ENCODE results near the gene PARL.
"Not testable (repeated sequence)": the region's sequence is repeated elsewhere in the genome, so short reads cannot be mapped to it uniquely, and the experiment has no call there.

The PARL gene

GRCh38 chr3:183799461-183799860 is 85.2 kb downstream of the PARL start:
- Histone ChIP-seq H3K4me3 (no peak overlapping the region), H3K9me3 (no peaks in the 10 kb centered on the region), H3K27me3 (ENCODE audit: low read depth) (no peaks in the 10 kb centered on the region), H3K4me1 (no peaks in the 10 kb centered on the region; the same call in none of the 2 replicates), H3K36me3 (replicated peaks) (peaks cover 69% of the 10 kb centered on the region)
- in situ Hi-C loops (cut with MboI; ENCODE audit: low sequenced_read_pairs) = no loop called here
- no peak for DNase-seq (ENCODE audit: low spot score in 2 of 2)

GRCh38 chr3:183797996-183798395 is 86.7 kb downstream of the PARL start:
- DNase-seq (ENCODE audit: low spot score in 2 of 2) = no peak
- in situ Hi-C loops (cut with MboI; ENCODE audit: low sequenced_read_pairs) = no loop called here
- H3K36me3 ChIP-seq (replicated peaks) = peaks cover 63% of the 10 kb centered on the region
- no peaks in the 10 kb centered on the region; the same call in none of the 2 replicates for H3K4me1 ChIP-seq
- no peak overlapping the region for H3K4me3 ChIP-seq
- H3K9me3 ChIP-seq = no peaks in the 10 kb centered on the region
- no peaks in the 10 kb centered on the region for H3K27me3 ChIP-seq (ENCODE audit: low read depth)

- Histone ChIP-seq H3K27me3 (ENCODE audit: low read depth) (no peaks in the 10 kb centered on the region), H3K4me1 (no peaks in the 10 kb centered on the region; the same call in none of the 2 replicates), H3K36me3 (replicated peaks) (peaks cover 60% of the 10 kb centered on the region), H3K9me3 (no peaks in the 10 kb centered on the region), H3K4me3 (no peak overlapping the region)
- in situ Hi-C loops (cut with MboI; ENCODE audit: low sequenced_read_pairs) = no loop called here
- DNase-seq (ENCODE audit: low spot score in 2 of 2) = no peak
Measured at GRCh38 chr3:183796372-183796771, 88.3 kb downstream of the PARL start.

- H3K36me3 ChIP-seq (replicated peaks) = peaks cover 60% of the 10 kb centered on the region
Measured at GRCh38 chr3:183794452-183794851, 90.2 kb downstream of the PARL start.

GRCh38 chr3:183792976-183793375 is 91.7 kb downstream of the PARL start:
- peaks cover 58% of the 10 kb centered on the region for H3K36me3 ChIP-seq (replicated peaks)
- H3K9me3 ChIP-seq = no peaks in the 10 kb centered on the region
- H3K4me3 ChIP-seq = no peak overlapping the region
- no peak for DNase-seq (ENCODE audit: low spot score in 2 of 2)
- H3K27me3 ChIP-seq (ENCODE audit: low read depth) = no peaks in the 10 kb centered on the region
- in situ Hi-C loops (cut with MboI; ENCODE audit: low sequenced_read_pairs) = no loop called here
- no peaks in the 10 kb centered on the region for H3K4me1 ChIP-seq

More at GRCh38 chr3:183794452-183794851, 90.2 kb downstream of the PARL start:
- no peak for DNase-seq (ENCODE audit: low spot score in 2 of 2)
- H3K4me1 ChIP-seq = no peaks in the 10 kb centered on the region
- H3K9me3 ChIP-seq = no peaks in the 10 kb centered on the region
- in situ Hi-C loops (cut with MboI; ENCODE audit: low sequenced_read_pairs) = no loop called here
- H3K27me3 ChIP-seq (ENCODE audit: low read depth) = no peaks in the 10 kb centered on the region
- H3K4me3 ChIP-seq = no peak overlapping the region

GRCh38 chr3:183790700-183791099 is 94.0 kb downstream of the PARL start:
- Histone ChIP-seq H3K27me3 (ENCODE audit: low read depth) (no peaks in the 10 kb centered on the region), H3K4me1 (no peaks in the 10 kb centered on the region), H3K4me3 (no peak overlapping the region), H3K36me3 (replicated peaks) (peaks cover 73% of the 10 kb centered on the region), H3K9me3 (no peaks in the 10 kb centered on the region)
- in situ Hi-C loops (cut with MboI; ENCODE audit: low sequenced_read_pairs) = no loop called here
- no peak for DNase-seq (ENCODE audit: low spot score in 2 of 2)

- in situ Hi-C loops (cut with MboI; ENCODE audit: low sequenced_read_pairs) = no loop called here
- H3K36me3 ChIP-seq (replicated peaks) = peaks cover 78% of the 10 kb centered on the region
Measured at GRCh38 chr3:183789826-183790225, 94.9 kb downstream of the PARL start.

GRCh38 chr3:183784503-183784902 is 100.2 kb downstream of the PARL start:
- not testable (repeated sequence) for DNase-seq (ENCODE audit: low spot score in 2 of 2); H3K4me3 ChIP-seq
- H3K36me3 ChIP-seq (replicated peaks) = peaks cover 76% of the 10 kb centered on the region

More at GRCh38 chr3:183789826-183790225, 94.9 kb downstream of the PARL start:
- H3K9me3 ChIP-seq = no peaks in the 10 kb centered on the region
- H3K4me1 ChIP-seq = no peaks in the 10 kb centered on the region
- no peak for DNase-seq (ENCODE audit: low spot score in 2 of 2)
- H3K27me3 ChIP-seq (ENCODE audit: low read depth) = no peaks in the 10 kb centered on the region
- no peak overlapping the region for H3K4me3 ChIP-seq

GRCh38 chr3:183782576-183783276 is 102.0 kb downstream of the PARL start:
- no peak for DNase-seq (ENCODE audit: low spot score in 2 of 2)
- Histone ChIP-seq H3K36me3 (replicated peaks) (peaks cover 76% of the 10 kb centered on the region), H3K4me3 (no peak overlapping the region), H3K27me3 (ENCODE audit: low read depth) (no peaks in the 10 kb centered on the region), H3K9me3 (no peaks in the 10 kb centered on the region), H3K4me1 (no peaks in the 10 kb centered on the region)
- in situ Hi-C loops (cut with MboI; ENCODE audit: low sequenced_read_pairs) = no loop called here

More at GRCh38 chr3:183784503-183784902, 100.2 kb downstream of the PARL start:
- H3K9me3 ChIP-seq; in situ Hi-C loops (cut with MboI; ENCODE audit: low sequenced_read_pairs); H3K27me3 ChIP-seq (ENCODE audit: low read depth); H3K4me1 ChIP-seq: not testable (repeated sequence)

- DNase-seq (ENCODE audit: low spot score in 2 of 2) = no peak
- no peaks in the 10 kb centered on the region for H3K9me3 ChIP-seq
- no peaks in the 10 kb centered on the region for H3K4me1 ChIP-seq
- no peaks in the 10 kb centered on the region for H3K27me3 ChIP-seq (ENCODE audit: low read depth)
- in situ Hi-C loops (cut with MboI; ENCODE audit: low sequenced_read_pairs) = no loop called here
- peaks cover 76% of the 10 kb centered on the region for H3K36me3 ChIP-seq (replicated peaks)
- H3K4me3 ChIP-seq = no peak overlapping the region
Measured at GRCh38 chr3:183781246-183781645, 103.4 kb downstream of the PARL start.

GRCh38 chr3:183779896-183780465 is 104.7 kb downstream of the PARL start:
- peaks cover 80% of the 10 kb centered on the region for H3K36me3 ChIP-seq (replicated peaks)
- in situ Hi-C loops (cut with MboI; ENCODE audit: low sequenced_read_pairs) = no loop called here
- H3K9me3 ChIP-seq = no peaks in the 10 kb centered on the region
- no peak overlapping the region for H3K4me3 ChIP-seq
- no peak for DNase-seq (ENCODE audit: low spot score in 2 of 2)
- no peaks in the 10 kb centered on the region for H3K27me3 ChIP-seq (ENCODE audit: low read depth)
- H3K4me1 ChIP-seq = no peaks in the 10 kb centered on the region
